Inflammatory macrophage (primary cell): ENCODE results near the gene RBM7.

Source experiments
- DNase-seq, 2 donors: peaks; one replicate each; pipeline ENCODE4 v3.0.0-alpha.2; 2020 to 2022
- total RNA-seq, 18 experiments: gene quantifications; one replicate each; lab custom pipeline; 2026; ENCODE audit warnings: mixed read lengths in 6 of 18, inconsistent platforms in 2 of 18; lab: John Stamatoyannopoulos, UW

RBM7 gene
- 8.1 to 33.5 (median 18.8) reads per million in 18 experiments for total RNA-seq

GRCh38 chr11:114400216-114400914, at the start of gene RBM7, which contains the start of gene C11orf71:
RBM7 (plus strand) TSS chr11:114400666; CDS start chr11:114400672, 6 bp downstream.
C11orf71 (minus strand) TSS chr11:114400511; CDS start chr11:114400331, 180 bp downstream.
- DNase-seq: peak; percentile 99

- no peak for DNase-seq
Observed at GRCh38 chr11:114353443-114353842, 47.0 kb upstream of the RBM7 start.

GRCh38 chr11:114354076-114354475, 46.4 kb upstream of the RBM7 start:
- DNase-seq: no peak

GRCh38 chr11:114358716-114359115, 41.8 kb upstream of the RBM7 start:
- DNase-seq: no peak

GRCh38 chr11:114359342-114359741, 41.1 kb upstream of the RBM7 start:
- no peak for DNase-seq

GRCh38 chr11:114362326-114362725, 38.1 kb upstream of the RBM7 start:
- DNase-seq: no peak

- no peak for DNase-seq
Observed at GRCh38 chr11:114362958-114363357, 37.5 kb upstream of the RBM7 start.

- no peak for DNase-seq
Observed at GRCh38 chr11:114366331-114367243, 33.9 kb upstream of the RBM7 start.

- DNase-seq: no peak
Observed at GRCh38 chr11:114367244-114367957, 33.1 kb upstream of the RBM7 start.

GRCh38 chr11:114368918-114369680, 31.4 kb upstream of the RBM7 start:
- DNase-seq: no peak

- no peak for DNase-seq
Observed at GRCh38 chr11:114375052-114375451, 25.4 kb upstream of the RBM7 start.

- no peak for DNase-seq
Observed at GRCh38 chr11:114377612-114378267, 22.7 kb upstream of the RBM7 start.

GRCh38 chr11:114379394-114380069, 20.9 kb upstream of the RBM7 start:
- no peak for DNase-seq

- DNase-seq: no peak
Observed at GRCh38 chr11:114382509-114382908, 18.0 kb upstream of the RBM7 start.

- DNase-seq: no peak
Observed at GRCh38 chr11:114384487-114384886, 16.0 kb upstream of the RBM7 start.

- no peak for DNase-seq
Observed at GRCh38 chr11:114386131-114386530, 14.3 kb upstream of the RBM7 start.

- DNase-seq: no peak
Observed at GRCh38 chr11:114386545-114386944, 13.9 kb upstream of the RBM7 start.

- no peak for DNase-seq
Observed at GRCh38 chr11:114392735-114393667, 7.5 kb upstream of the RBM7 start.

GRCh38 chr11:114395736-114396135, 4.7 kb upstream of the RBM7 start:
- no peak for DNase-seq

GRCh38 chr11:114396916-114397315, 3.5 kb upstream of the RBM7 start:
- peak; percentile 12 to 51 for DNase-seq
